Naive B cell (primary cell): ENCODE results near the gene AMN. TPM values are rescaled to one million over a fixed set of nuclear protein-coding genes. Genes with fewer than 3 reads are reported as not detected.
A peak's percentile ranks its signal among the peaks of the same experiment; 100 is the strongest.
"Not testable (repeated sequence)": the region's sequence is repeated elsewhere in the genome, so short reads cannot be mapped to it uniquely, and the experiment has no call there.

Experiments used
- ATAC-seq, 2 donors: fragments of 150-1000 bp; cut with Tn5 transposase; 2 replicates each; pipeline ENCODE4 v1.10.0; 2021; ENCODE audit warnings: low read depth in 2 of 2, mild to moderate bottlenecking in 2 of 2, moderate library complexity in 2 of 2
- DNase-seq: peaks from one replicate; pipeline ENCODE4 v3.0.0; 2022
- H3K27ac Mint-ChIP-seq, 6 donors: one replicate each; pipeline ENCODE4 v1.8.0; 2020 to 2022; ENCODE audit warnings: mild to moderate bottlenecking in 6 of 6, mixed read lengths in 6 of 6, moderate library complexity in 5 of 6, inconsistent platforms in 2 of 6
- H3K27me3 Mint-ChIP-seq, 3 donors: one replicate each; pipeline ENCODE4 v1.8.0; 2021 to 2022; ENCODE audit warnings: mixed read lengths in 3 of 3, mild to moderate bottlenecking in 1 of 3
- H3K36me3 Mint-ChIP-seq, 2 donors: one replicate each; pipeline ENCODE4 v1.8.0; 2020 to 2022; ENCODE audit warnings: mixed read lengths in 2 of 2, inconsistent platforms in 1 of 2, mild to moderate bottlenecking in 1 of 2
- H3K4me1 Mint-ChIP-seq, 3 donors: one replicate each; pipeline ENCODE4 v1.8.0; 2020 to 2022; ENCODE audit warnings: mixed read lengths in 3 of 3, inconsistent platforms in 1 of 3, mild to moderate bottlenecking in 1 of 3, moderate library complexity in 1 of 3
- H3K4me3 Mint-ChIP-seq, 8 donors: one replicate each; pipeline ENCODE4 v1.8.0; 2020 to 2022; ENCODE audit warnings: mild to moderate bottlenecking in 8 of 8, mixed read lengths in 8 of 8, moderate library complexity in 8 of 8, inconsistent platforms in 2 of 8
- H3K9me3 Mint-ChIP-seq, 7 donors: one replicate each; pipeline ENCODE4 v1.8.0; 2020 to 2022; ENCODE audit warnings: mixed read lengths in 7 of 7, mild to moderate bottlenecking in 5 of 7, inconsistent platforms in 2 of 7, moderate library complexity in 1 of 7
- polyA plus RNA-seq, 6 donors: library from polyadenylated mRNA; unstranded; fragments of 300-500 nt; fragmentation: Illumina TruSeq; gene quantifications; one replicate each; pipeline ENCODE4 v1.2.3, GENCODE V29; 2021; ENCODE audit warnings: low read depth in 6 of 6

AMN gene
- polyA plus RNA-seq, 6 donors from 2014 or later, result 1.8 to 5.7 (median 2.4) TPM

- ATAC-seq (no peak), DNase-seq (no peak)
- peak overlapping the region in 2 of 6 donors; percentile 33 to 44 for H3K27ac Mint-ChIP-seq
- H3K4me3 Mint-ChIP-seq, result no peak overlapping the region
- no peaks in the 10 kb centered on the region for H3K9me3 Mint-ChIP-seq
- H3K36me3 Mint-ChIP-seq, result peaks cover 0 to 14% of the 10 kb centered on the region in 2 donors
- H3K4me1 Mint-ChIP-seq, result no peaks in the 10 kb centered on the region
- no peaks in the 10 kb centered on the region for H3K27me3 Mint-ChIP-seq
These were observed 32.8 kb upstream of the AMN start for GRCh38 chr14:102889615-102890014.

DNA sequence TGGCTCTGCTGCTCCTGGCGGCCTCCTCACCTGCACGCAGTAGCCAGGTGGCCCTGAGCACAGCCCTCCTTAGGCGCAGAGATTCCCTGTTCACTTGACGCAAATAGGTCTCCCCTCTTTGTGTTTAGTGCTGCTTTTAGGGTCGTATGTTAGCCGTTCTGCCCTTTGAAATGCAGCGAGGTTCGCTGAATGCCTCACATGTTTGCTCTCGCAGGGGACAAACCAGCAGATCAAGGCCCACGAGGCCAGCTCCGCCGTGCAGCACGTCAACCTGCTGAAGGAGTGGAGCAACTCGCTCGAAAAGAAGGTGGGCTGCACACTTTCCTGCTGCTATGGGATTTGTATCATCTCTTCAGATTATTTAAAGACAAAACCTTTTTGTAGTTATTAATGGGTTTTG is 31.4 kb upstream of the AMN start:
- Mint-ChIP-seq H3K4me3 (no peak overlapping the region), H3K27me3 (no peaks in the 10 kb centered on the region), H3K27ac (peak overlapping the region in 2 of 6 donors; percentile 33 to 59), H3K9me3 (no peaks in the 10 kb centered on the region), H3K36me3 (peaks cover 0 to 21% of the 10 kb centered on the region in 2 donors), H3K4me1 (no peaks in the 10 kb centered on the region)
- DNase-seq (no peak), ATAC-seq (no peak)

GRCh38 chr14:102891556-102891955 is 30.9 kb upstream of the AMN start:
- no peak overlapping the region for H3K4me3 Mint-ChIP-seq
- no peaks in the 10 kb centered on the region for H3K4me1 Mint-ChIP-seq
- ATAC-seq (no peak), DNase-seq (no peak)
- H3K36me3 Mint-ChIP-seq, result peaks cover 0 to 21% of the 10 kb centered on the region in 2 donors
- no peaks in the 10 kb centered on the region for H3K9me3 Mint-ChIP-seq
- H3K27me3 Mint-ChIP-seq, result no peaks in the 10 kb centered on the region
- H3K27ac Mint-ChIP-seq, result peak overlapping the region in 2 of 6 donors; percentile 19 to 59

DNA sequence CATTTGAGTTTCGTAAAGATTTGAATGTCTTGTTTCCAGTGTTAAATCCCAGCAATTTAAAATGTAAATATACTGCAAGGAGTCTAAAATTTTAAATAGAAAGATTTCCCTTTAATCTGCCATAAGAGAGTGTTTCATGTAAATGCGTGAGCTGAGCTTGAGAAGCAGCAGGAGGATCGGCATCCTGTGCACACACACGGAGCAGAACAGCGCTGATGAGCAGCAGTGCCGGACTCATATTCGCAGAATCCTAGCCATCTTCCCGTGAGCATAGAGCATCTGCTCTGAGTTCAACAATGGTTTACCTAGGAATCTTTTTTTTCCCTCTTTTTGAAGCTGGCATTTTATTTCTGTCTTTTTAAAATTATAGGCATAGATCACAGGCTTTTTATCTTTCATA is 29.8 kb upstream of the AMN start:
- Mint-ChIP-seq H3K4me3 (no peak overlapping the region), H3K27me3 (no peaks in the 10 kb centered on the region), H3K27ac (peak overlapping the region in 1 of 6 donors; percentile 48), H3K36me3 (peaks cover 0 to 21% of the 10 kb centered on the region in 2 donors), H3K9me3 (no peaks in the 10 kb centered on the region), H3K4me1 (peaks cover 0 to 3% (median 0%) of the 10 kb centered on the region in 3 donors)
- ATAC-seq (no peak), DNase-seq (no peak)

GRCh38 chr14:102893452-102893851 is 29.0 kb upstream of the AMN start:
- Mint-ChIP-seq H3K4me3 (no peak overlapping the region), H3K27ac (no peak overlapping the region), H3K4me1 (peaks cover 4 to 11% (median 5%) of the 10 kb centered on the region in 3 donors), H3K9me3 (no peaks in the 10 kb centered on the region), H3K27me3 (no peaks in the 10 kb centered on the region), H3K36me3 (peaks cover 3 to 23% of the 10 kb centered on the region in 2 donors)
- ATAC-seq, result no peak
- DNase-seq, result no peak

GRCh38 chr14:102896735-102897134 is 25.7 kb upstream of the AMN start:
- H3K27me3 Mint-ChIP-seq, ATAC-seq, H3K9me3 Mint-ChIP-seq, DNase-seq: not testable (repeated sequence)
- Mint-ChIP-seq H3K4me3 (peak overlapping the region in 2 of 8 donors; percentile 15 to 68), H3K4me1 (peaks cover 27 to 44% (median 31%) of the 10 kb centered on the region in 3 donors), H3K27ac (peak overlapping the region in 2 of 6 donors; percentile 24 to 90), H3K36me3 (peaks cover 9 to 18% of the 10 kb centered on the region in 2 donors)

DNA sequence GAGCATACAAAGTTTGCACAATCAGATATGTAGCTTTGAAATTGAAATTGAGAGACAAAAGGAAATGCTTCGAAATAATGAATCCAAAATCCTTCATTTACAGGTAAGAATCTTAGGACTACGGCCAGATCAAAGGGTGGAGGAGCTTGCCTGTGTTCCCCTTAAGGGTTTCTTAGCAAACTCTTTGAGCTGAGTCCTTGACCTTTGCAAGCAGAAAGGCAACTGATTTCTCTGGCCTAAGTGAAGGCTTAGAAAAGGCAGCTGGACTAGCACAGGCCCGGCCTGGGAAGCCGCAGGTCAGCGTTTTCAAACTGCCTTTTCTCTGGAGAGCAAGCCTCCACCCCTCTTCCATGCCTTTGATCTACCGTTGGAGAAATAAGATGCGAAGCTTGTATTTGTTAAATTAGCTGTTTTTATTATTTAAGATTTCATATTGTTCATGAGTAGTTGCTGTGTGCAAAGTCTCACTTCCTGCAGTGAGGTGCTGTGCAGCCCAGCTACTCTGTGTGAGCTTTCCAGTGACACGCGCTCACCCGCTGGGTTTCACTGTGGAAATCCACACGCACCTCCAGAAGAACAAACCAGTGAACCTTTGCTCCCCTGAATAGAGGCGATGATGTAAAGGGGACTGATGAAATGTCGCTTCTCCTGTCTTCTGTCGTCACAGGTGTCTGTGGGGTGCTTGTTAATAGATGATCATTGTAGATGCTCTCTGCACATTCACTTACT is 25.0 kb upstream of the AMN start:
- H3K36me3 Mint-ChIP-seq, result peaks cover 12 to 16% of the 10 kb centered on the region in 2 donors
- peak overlapping the region; percentile 36 to 90 (median 81) for H3K27ac Mint-ChIP-seq
- ATAC-seq, result no peak
- no peaks in the 10 kb centered on the region for H3K9me3 Mint-ChIP-seq
- H3K4me3 Mint-ChIP-seq, result peak overlapping the region in 1 of 8 donors; percentile 6
- peaks cover 33 to 51% (median 38%) of the 10 kb centered on the region in 3 donors for H3K4me1 Mint-ChIP-seq
- no peaks in the 10 kb centered on the region for H3K27me3 Mint-ChIP-seq
- DNase-seq, result no peak

DNA sequence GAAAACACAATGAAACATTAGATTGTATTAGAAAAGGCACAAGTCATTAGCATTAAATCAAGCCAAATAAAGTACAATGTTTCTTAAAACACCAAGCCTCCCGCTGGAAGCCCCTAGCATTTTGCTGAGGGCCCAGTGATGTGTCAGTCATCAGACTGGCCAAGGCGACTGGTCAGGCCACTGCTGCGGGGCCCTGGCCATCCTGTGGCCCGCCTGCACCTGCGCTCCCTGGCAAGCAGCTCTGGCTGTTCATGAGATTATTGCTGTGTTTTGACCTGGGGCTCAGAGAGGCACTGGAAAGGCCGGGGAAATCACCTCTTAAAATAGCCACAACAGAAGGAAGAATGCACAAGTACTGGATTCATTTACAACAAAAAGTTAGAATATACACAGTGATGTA is 24.2 kb upstream of the AMN start:
- Mint-ChIP-seq H3K36me3 (peaks cover 13 to 20% of the 10 kb centered on the region in 2 donors), H3K9me3 (no peaks in the 10 kb centered on the region), H3K4me1 (peaks cover 40 to 59% (median 46%) of the 10 kb centered on the region in 3 donors), H3K27ac (peak overlapping the region; percentile 90 to 98 (median 96)), H3K27me3 (no peaks in the 10 kb centered on the region), H3K4me3 (peak overlapping the region; percentile 21 to 94 (median 61))
- ATAC-seq, result no peak
- no peak for DNase-seq

DNA sequence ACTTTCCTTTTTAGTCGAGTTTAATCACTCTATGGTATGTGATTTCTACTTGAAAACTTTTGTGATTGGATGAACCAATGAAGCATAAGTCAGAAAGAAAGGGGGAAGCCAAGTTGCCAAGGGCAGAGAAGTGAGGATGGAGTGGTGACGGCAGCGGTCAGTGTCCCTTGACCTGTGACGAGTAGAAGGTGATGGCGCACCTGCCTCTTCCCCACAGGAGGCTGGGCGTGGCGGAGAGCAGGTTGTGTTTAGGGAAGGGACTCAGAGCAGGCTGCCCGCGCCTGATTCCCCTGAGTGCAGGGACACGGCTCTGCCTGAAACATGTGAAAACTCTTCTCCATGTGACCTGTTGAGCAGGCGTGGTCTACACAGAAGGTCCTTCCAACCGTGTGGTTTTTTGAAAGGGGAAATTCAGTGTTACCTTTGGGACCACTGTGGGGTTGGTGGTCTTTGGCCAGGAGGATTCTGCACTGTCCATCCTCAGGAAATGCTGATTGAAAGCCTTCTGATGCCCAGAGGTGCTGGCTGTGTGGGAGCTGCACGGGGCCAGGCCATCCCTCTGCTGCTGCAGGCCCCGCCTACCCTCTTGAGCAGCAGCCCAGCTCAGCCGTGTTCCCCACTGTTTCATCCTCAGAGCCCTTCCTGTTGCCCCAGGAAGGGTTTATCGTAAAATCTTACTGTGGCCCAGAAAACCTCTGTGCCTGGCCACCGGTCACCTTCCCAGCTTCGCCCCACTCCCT is 23.5 kb upstream of the AMN start:
- Mint-ChIP-seq H3K27me3 (no peaks in the 10 kb centered on the region), H3K36me3 (peaks cover 13 to 27% of the 10 kb centered on the region in 2 donors), H3K4me3 (peak overlapping the region; percentile 37 to 94 (median 61)), H3K27ac (peak overlapping the region; percentile 90 to 98 (median 96)), H3K4me1 (peaks cover 45 to 65% (median 51%) of the 10 kb centered on the region in 3 donors), H3K9me3 (no peaks in the 10 kb centered on the region)
- ATAC-seq (peak; percentile 6 to 9), DNase-seq (peak; percentile 72)

- peaks cover 13 to 28% of the 10 kb centered on the region in 2 donors for H3K36me3 Mint-ChIP-seq
- ATAC-seq (no peak), DNase-seq (no peak)
- H3K27ac Mint-ChIP-seq, result peak overlapping the region; percentile 63 to 98 (median 94)
- H3K4me1 Mint-ChIP-seq, result peaks cover 45 to 65% (median 51%) of the 10 kb centered on the region in 3 donors
- no peaks in the 10 kb centered on the region for H3K9me3 Mint-ChIP-seq
- H3K4me3 Mint-ChIP-seq, result peak overlapping the region; percentile 9 to 94 (median 61)
- H3K27me3 Mint-ChIP-seq, result no peaks in the 10 kb centered on the region
These were observed 23.0 kb upstream of the AMN start for GRCh38 chr14:102899516-102899900.

DNA sequence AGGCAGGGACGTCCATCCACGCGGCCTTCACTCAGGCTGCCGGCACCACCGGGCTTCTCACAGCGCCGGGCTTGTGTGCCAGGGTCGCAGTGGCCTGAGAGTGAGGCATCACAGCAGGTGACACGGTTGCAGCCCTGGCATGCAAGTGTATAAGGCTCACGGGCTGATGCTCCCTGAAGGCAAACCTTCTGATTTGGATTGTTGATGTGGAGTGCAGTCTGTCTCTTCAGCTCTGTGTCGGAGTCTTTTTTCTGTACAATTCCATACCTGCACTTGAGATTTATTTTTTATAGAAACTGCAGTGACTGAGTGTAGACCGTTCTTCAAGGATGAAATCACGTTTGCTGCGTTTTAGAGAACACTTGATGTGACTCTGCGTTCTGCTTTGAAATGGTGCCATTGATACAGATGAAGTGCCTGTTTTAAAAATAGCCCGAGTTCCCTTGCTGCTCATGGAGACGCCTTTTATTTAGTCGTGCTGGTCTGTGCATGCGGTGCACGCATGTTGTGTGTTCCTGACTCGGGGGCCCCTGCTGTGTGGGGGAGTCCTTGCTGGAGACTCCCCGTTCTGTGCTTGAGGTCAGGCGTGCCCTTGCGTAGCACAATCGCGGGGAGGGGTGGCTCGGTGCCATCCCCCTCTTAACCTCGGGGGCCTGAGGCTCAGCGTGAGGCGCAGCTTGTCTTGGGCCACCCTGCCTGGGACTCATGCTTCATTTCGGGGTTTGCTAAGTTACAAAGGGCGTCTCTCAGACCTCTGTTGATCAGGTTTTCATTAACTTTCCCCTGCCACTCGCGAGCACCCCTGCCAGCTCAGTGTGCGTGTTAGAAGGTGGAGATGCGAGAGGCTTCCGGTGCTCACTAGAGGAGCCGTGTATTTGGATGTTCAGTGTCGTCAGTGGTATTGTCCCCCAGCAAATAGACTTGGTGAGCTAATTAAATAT is 21.6 kb upstream of the AMN start:
- Mint-ChIP-seq H3K27me3 (no peaks in the 10 kb centered on the region), H3K9me3 (no peaks in the 10 kb centered on the region), H3K4me3 (peak overlapping the region; percentile 59 to 94 (median 86)), H3K4me1 (peaks cover 45 to 70% (median 51%) of the 10 kb centered on the region in 3 donors), H3K27ac (peak overlapping the region; percentile 90 to 98 (median 98)), H3K36me3 (peaks cover 14 to 28% of the 10 kb centered on the region in 2 donors)
- ATAC-seq (peak; percentile 64 to 73), DNase-seq (peak; percentile 85)

- peaks cover 45 to 70% (median 51%) of the 10 kb centered on the region in 3 donors for H3K4me1 Mint-ChIP-seq
- H3K36me3 Mint-ChIP-seq, result peaks cover 14 to 28% of the 10 kb centered on the region in 2 donors
- peak overlapping the region; percentile 90 to 98 (median 98) for H3K27ac Mint-ChIP-seq
- no peaks in the 10 kb centered on the region for H3K9me3 Mint-ChIP-seq
- H3K4me3 Mint-ChIP-seq, result peak overlapping the region; percentile 59 to 94 (median 86)
- DNase-seq, result peak; percentile 93
- no peaks in the 10 kb centered on the region for H3K27me3 Mint-ChIP-seq
- peak; percentile 85 to 88 for ATAC-seq
These were observed 20.8 kb upstream of the AMN start for GRCh38 chr14:102901633-102902032.

DNA sequence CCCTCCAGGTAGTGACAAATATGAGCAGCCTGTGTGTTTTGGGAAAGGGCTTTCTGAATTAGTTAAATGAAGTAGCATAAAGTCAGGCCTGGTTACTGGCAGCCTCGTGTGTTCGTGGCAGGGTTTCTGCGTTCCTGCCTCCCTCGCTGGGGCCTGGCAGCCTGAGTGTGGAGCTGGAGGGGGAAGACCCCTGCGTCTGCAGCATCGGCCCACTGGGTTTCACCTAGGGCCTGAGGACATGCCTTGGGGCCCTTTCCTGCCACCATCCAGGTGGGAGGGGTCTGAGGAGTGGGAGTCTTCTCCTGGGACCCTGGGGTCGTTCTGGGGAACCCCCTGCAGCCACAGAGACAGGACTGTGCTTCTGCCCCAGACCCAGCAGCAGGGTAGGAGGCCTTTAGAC is 20.4 kb upstream of the AMN start:
- Mint-ChIP-seq H3K27me3 (no peaks in the 10 kb centered on the region), H3K9me3 (no peaks in the 10 kb centered on the region), H3K4me3 (peak overlapping the region; percentile 59 to 94 (median 86)), H3K4me1 (peaks cover 45 to 72% (median 51%) of the 10 kb centered on the region in 3 donors), H3K36me3 (peaks cover 14 to 28% of the 10 kb centered on the region in 2 donors), H3K27ac (peak overlapping the region; percentile 90 to 98 (median 98))
- DNase-seq (no peak), ATAC-seq (no peak)
